Neural cell (in vitro differentiated cells): ENCODE results near the gene APP. TPM values are rescaled to one million over a fixed set of nuclear protein-coding genes. Genes with fewer than 3 reads are reported as not detected.
A peak's percentile ranks its signal among the peaks of the same experiment; 100 is the strongest.

Source experiments
- H2AFZ ChIP-seq: fragments of 200-600, 300-800 bp; sonication (generic), shearing (Covaris generic); 2 replicates; pipeline ENCODE4 v1.6.0; 2014; ENCODE audit warnings: low read depth, mild to moderate bottlenecking, antibody characterized with exemption, low read length, moderate library complexity
- H3F3A ChIP-seq: fragments of 200-600 bp; shearing (Covaris generic); 2 replicates; pipeline ENCODE4 v1.6.1; 2016; ENCODE audit warnings: mild to moderate bottlenecking, moderate library complexity, mixed read lengths, antibody characterized with exemption, low read length; ENCODE audit not compliant: insufficient read depth, poor library complexity, severe bottlenecking
- H3K27ac ChIP-seq: fragments of 200-600, 300-800 bp; sonication (generic), shearing (Covaris generic); 2 replicates; pipeline ENCODE4 v1.5.1; 2014; ENCODE audit warnings: mild to moderate bottlenecking, low read length, moderate library complexity
- H3K27me3 ChIP-seq: fragments of 300-800, 200-600 bp; sonication (generic), shearing (Covaris generic); 2 replicates; pipeline ENCODE4 v1.6.0; 2014; ENCODE audit warnings: mild to moderate bottlenecking, low read depth, low read length, moderate library complexity; ENCODE audit not compliant: insufficient read depth
- H3K36me3 ChIP-seq: fragments of 300-800, 200-600 bp; sonication (generic), shearing (Covaris generic); 2 replicates; pipeline ENCODE4 v1.5.1; 2014; ENCODE audit warnings: mild to moderate bottlenecking, antibody characterized with exemption, low read length, moderate library complexity; ENCODE audit not compliant: insufficient read depth
- H3K4me2 ChIP-seq: fragments of 300-800, 200-600 bp; sonication (generic), shearing (Covaris generic); 2 replicates; pipeline ENCODE4 v1.6.0; 2014; ENCODE audit warnings: mild to moderate bottlenecking, low read length
- H3K4me3 ChIP-seq: fragments of 300-800, 200-600 bp; sonication (generic), shearing (Covaris generic); 2 replicates; pipeline ENCODE4 v1.5.1; 2014; ENCODE audit warnings: mild to moderate bottlenecking, low read length, moderate library complexity
- H3K79me2 ChIP-seq: fragments of 200-600 bp; shearing (Covaris generic); replicated peaks from 2 replicates; pipeline ENCODE4 v1.6.0; 2014; ENCODE audit warnings: mild to moderate bottlenecking, low read length, moderate library complexity; ENCODE audit not compliant: insufficient read depth
- H3K9ac ChIP-seq: fragments of 300-800, 200-600 bp; sonication (generic), shearing (Covaris generic); 2 replicates; pipeline ENCODE4 v1.6.1; 2016; ENCODE audit warnings: mild to moderate bottlenecking, low read length, mixed read lengths
- H3K9me2 ChIP-seq: fragments of 200-600 bp; shearing (Covaris generic); 2 replicates; pipeline ENCODE4 v1.6.1; 2016; ENCODE audit warnings: mild to moderate bottlenecking, low read length, mixed read lengths; ENCODE audit not compliant: insufficient read depth
- H3K9me3 ChIP-seq: fragments of 200-600, 300-800 bp; sonication (generic), shearing (Covaris generic); 2 replicates; pipeline ENCODE4 v1.6.1; 2016; ENCODE audit warnings: mild to moderate bottlenecking, mixed run types, low read length, moderate library complexity, mixed read lengths
- H4K20me1 ChIP-seq: fragments of 200-600 bp; shearing (Covaris generic); 2 replicates; pipeline ENCODE4 v1.6.1; 2016; ENCODE audit warnings: mild to moderate bottlenecking, mixed run types; ENCODE audit not compliant: insufficient read depth
- EP300 ChIP-seq: fragments of 450-650 bp; conservative IDR thresholded peaks from 2 replicates; pipeline ENCODE4 v1.6.1; 2014; ENCODE audit warnings: antibody characterized with exemption, mild to moderate bottlenecking, moderate library complexity; ENCODE audit not compliant: poor library complexity, severe bottlenecking
- EZH2 ChIP-seq: fragments of 200-600, 300-800 bp; shearing (Covaris generic), sonication (generic); IDR thresholded peaks from 2 replicates; pipeline ENCODE4 v1.6.1; 2014; ENCODE audit warnings: antibody characterized with exemption, low read length, borderline replicate concordance, mild to moderate bottlenecking; ENCODE audit not compliant: insufficient read depth, poor library complexity, severe bottlenecking
- MXI1 ChIP-seq: fragments of 450-650 bp; conservative IDR thresholded peaks from 2 replicates; pipeline ENCODE4 v1.6.1; 2014; ENCODE audit warnings: antibody characterized with exemption, mild to moderate bottlenecking; ENCODE audit not compliant: poor library complexity, severe bottlenecking
- POLR2AphosphoS5 ChIP-seq: IDR thresholded peaks from 2 replicates; pipeline ENCODE4 v1.6.1; 2012
- RAD21 ChIP-seq: fragments of 450-650 bp; conservative IDR thresholded peaks from 2 replicates; pipeline ENCODE4 v1.6.1; 2014; ENCODE audit warnings: antibody characterized with exemption, mild to moderate bottlenecking, moderate library complexity
- REST ChIP-seq: IDR thresholded peaks from 2 replicates; pipeline ENCODE4 v1.6.1; 2012; ENCODE audit warnings: borderline replicate concordance
- SMC3 ChIP-seq: fragments of 450-650 bp; conservative IDR thresholded peaks from 2 replicates; pipeline ENCODE4 v1.6.1; 2014; ENCODE audit warnings: antibody characterized with exemption, mild to moderate bottlenecking, moderate library complexity; ENCODE audit not compliant: poor library complexity
- TAF1 ChIP-seq: IDR thresholded peaks from 2 replicates; pipeline ENCODE4 v1.6.1; 2012; ENCODE audit warnings: low read depth
- polyA plus RNA-seq: library from polyadenylated mRNA; depleted of rRNA; stranded (reverse); fragments of >200 nt; gene quantifications from 2 replicates; pipeline ENCODE4 v1.2.3, GENCODE V29; 2014
- TF ChIP-seq, protein P1 (sequence below): fragments of 450-650 bp; IDR thresholded peaks from 2 replicates; pipeline ENCODE4 v1.5.1; 2014; ENCODE audit warnings: antibody characterized with exemption, mild to moderate bottlenecking, moderate library complexity; ENCODE audit not compliant: poor library complexity, severe bottlenecking

The APP gene
- polyA plus RNA-seq, 1 donor from 2014 or later = 470 TPM

GRCh38 chr21:26097475-26097874, 73.1 kb downstream of the APP start:
- H3K27me3 ChIP-seq = no peaks in the 10 kb centered on the region
- H2AFZ ChIP-seq = no peak overlapping the region
- peaks cover 53% of the 10 kb centered on the region for H3K79me2 ChIP-seq
- H3K9me3 ChIP-seq = no peaks in the 10 kb centered on the region
- H3K4me3 ChIP-seq = no peak overlapping the region
- H3K27ac ChIP-seq = peak overlapping the region; percentile 28
- H3F3A ChIP-seq = no peaks in the 10 kb centered on the region
- TF ChIP-seq POLR2AphosphoS5 (peak; percentile 86), TAF1 (peak; percentile 39), SMC3 (no peak), EZH2 (no peak), MXI1 (no peak), RAD21 (no peak), EP300 (peak; percentile 83), REST (peak; percentile 45)
- TF ChIP-seq, protein P1, sequence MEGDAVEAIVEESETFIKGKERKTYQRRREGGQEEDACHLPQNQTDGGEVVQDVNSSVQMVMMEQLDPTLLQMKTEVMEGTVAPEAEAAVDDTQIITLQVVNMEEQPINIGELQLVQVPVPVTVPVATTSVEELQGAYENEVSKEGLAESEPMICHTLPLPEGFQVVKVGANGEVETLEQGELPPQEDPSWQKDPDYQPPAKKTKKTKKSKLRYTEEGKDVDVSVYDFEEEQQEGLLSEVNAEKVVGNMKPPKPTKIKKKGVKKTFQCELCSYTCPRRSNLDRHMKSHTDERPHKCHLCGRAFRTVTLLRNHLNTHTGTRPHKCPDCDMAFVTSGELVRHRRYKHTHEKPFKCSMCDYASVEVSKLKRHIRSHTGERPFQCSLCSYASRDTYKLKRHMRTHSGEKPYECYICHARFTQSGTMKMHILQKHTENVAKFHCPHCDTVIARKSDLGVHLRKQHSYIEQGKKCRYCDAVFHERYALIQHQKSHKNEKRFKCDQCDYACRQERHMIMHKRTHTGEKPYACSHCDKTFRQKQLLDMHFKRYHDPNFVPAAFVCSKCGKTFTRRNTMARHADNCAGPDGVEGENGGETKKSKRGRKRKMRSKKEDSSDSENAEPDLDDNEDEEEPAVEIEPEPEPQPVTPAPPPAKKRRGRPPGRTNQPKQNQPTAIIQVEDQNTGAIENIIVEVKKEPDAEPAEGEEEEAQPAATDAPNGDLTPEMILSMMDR = no peak
- no peaks in the 10 kb centered on the region for H3K36me3 ChIP-seq
- peak overlapping the region; percentile 34 for H3K4me2 ChIP-seq
- no peaks in the 10 kb centered on the region for H3K9me2 ChIP-seq
- no peak overlapping the region for H3K9ac ChIP-seq
- H4K20me1 ChIP-seq = no peaks in the 10 kb centered on the region

DNA sequence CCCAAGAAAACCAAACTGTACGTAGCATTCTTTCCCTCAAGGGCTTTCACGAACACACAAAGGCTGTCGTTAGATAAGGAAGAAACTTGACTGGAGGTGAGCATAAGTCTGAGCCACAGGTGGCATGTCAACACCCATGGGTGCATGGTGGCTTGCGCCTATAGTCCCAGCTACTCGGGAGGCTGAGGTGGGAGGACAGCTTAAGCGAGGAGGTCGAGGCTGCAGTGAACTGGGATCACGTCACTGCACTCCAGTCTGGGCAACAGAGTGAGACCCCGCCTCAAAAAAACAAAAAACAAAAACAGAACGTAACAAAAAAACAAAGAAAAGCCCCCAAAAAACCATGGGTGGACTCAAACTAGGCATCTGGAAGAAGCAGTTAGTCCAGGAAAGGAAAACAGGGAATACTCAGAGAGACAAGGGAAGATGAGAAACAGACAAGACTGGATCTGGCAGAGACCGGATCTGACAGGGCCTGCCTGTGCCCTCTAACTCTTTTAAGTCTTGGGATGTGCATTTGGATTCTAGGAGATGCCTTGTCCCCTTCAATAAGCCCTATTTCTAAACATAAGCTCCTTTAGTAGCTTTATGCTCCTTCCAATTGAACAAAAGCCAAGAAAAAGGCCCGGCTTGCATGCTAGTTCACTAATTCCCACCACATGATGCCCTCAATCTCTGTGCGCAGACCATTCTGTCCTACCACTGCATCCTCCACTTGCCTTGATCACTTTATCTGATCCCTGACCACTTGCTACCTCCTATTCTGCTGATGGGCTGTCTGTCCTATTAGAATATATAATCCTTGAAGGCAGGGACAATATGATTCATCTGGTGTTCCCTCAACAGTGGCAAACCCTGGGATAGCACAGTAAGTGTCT, 73.8 kb downstream of the APP start:
- Histone ChIP-seq H3K9me3 (no peaks in the 10 kb centered on the region), H3K9me2 (no peaks in the 10 kb centered on the region), H3K36me3 (no peaks in the 10 kb centered on the region), H3K79me2 (peaks cover 58% of the 10 kb centered on the region), H3K27me3 (no peaks in the 10 kb centered on the region), H3K4me2 (peak overlapping the region; percentile 34), H3F3A (no peaks in the 10 kb centered on the region), H3K27ac (peak overlapping the region; percentile 28), H3K4me3 (no peak overlapping the region), H2AFZ (no peak overlapping the region), H4K20me1 (no peaks in the 10 kb centered on the region), H3K9ac (no peak overlapping the region)
- TF ChIP-seq, protein P1 = peak; percentile 8
- no peak for TF ChIP-seq MXI1
